Endothelial cell of umbilical vein (primary cell): ENCODE data around the gene RBPJ. TPM values are rescaled to one million over a fixed set of nuclear protein-coding genes. Genes with fewer than 3 reads are reported as not detected.

Source experiments
- BruUV-seq: library from RNA; stranded (reverse); fragments of 400-500 nt; replicated peaks from 2 replicates; lab custom pipeline; 2021; lab: Mats Ljungman, UMichigan
- CTCF ChIA-PET: fragments of 300-600, 350-600 bp; sonication (Branson Sonifier 250); formaldehyde crosslinking; loops from one replicate; lab custom pipeline; 2021; ENCODE audit warnings: antibody characterized with exemption, inconsistent platforms; lab: Charles Lee
- POLR2A ChIA-PET: fragments of 300-600, 350-600 bp; sonication (Branson Sonifier 250); formaldehyde crosslinking; loops from one replicate; lab custom pipeline; 2021; ENCODE audit warnings: antibody characterized with exemption, inconsistent platforms; lab: Charles Lee
- DNase-seq: peaks from one replicate; pipeline ENCODE4 v3.0.0-alpha.2; 2011; ENCODE audit warnings: low read depth, low spot score
- FAIRE-seq: peaks from 2 replicates; lab custom pipeline; 2011; peaks lifted over from hg19 to GRCh38; lab: Jason Lieb, UNC
- H2AFZ ChIP-seq: 2 replicates; pipeline ENCODE4 v1.6.0; 2012; ENCODE audit warnings: low read depth, low read length, control low read depth, inconsistent platforms
- H3K27ac ChIP-seq: 2 replicates; pipeline ENCODE4 v1.5.1; 2011; ENCODE audit warnings: low read depth, mild to moderate bottlenecking, control low read depth, low read length, moderate library complexity; ENCODE audit not compliant: insufficient read depth
- H3K27me3 ChIP-seq, 2 experiments: 2 replicates each; pipeline versions ENCODE4 v1.6.0 to v1.6.1; 2011; ENCODE audit warnings: low read length in 2 of 2, mixed read lengths in 1 of 2; ENCODE audit not compliant: control insufficient read depth in 2 of 2, insufficient read depth in 2 of 2
- H3K36me3 ChIP-seq, 2 experiments: 2 replicates in 1 of 2; 3 replicates in 1 of 2; pipeline ENCODE4 v1.5.1; 2011; ENCODE audit warnings: low read length in 2 of 2, mild to moderate bottlenecking in 1 of 2, moderate library complexity in 1 of 2; ENCODE audit not compliant: control insufficient read depth in 2 of 2, insufficient read depth in 2 of 2; ENCODE audit errors: extremely low read depth in 1 of 2
- H3K4me1 ChIP-seq: 3 replicates; pipeline ENCODE4 v1.5.1; 2011; ENCODE audit warnings: mild to moderate bottlenecking, low read length; ENCODE audit not compliant: control insufficient read depth, insufficient read depth; ENCODE audit errors: extremely low read depth
- H3K4me2 ChIP-seq: 2 replicates; pipeline ENCODE4 v1.6.1; 2011; ENCODE audit warnings: low read length, control low read depth, mixed read lengths; ENCODE audit not compliant: insufficient read depth
- H3K4me3 ChIP-seq, 3 experiments: fragments of 200-600 bp in 1 of 3; sonication (generic), shearing (Covaris generic) in 1 of 3; replicated peaks in 1 of 3; 2 replicates each; pipeline ENCODE4 v1.5.1; 2011 to 2016; ENCODE audit warnings: control low read depth in 3 of 3, low read length in 3 of 3, mild to moderate bottlenecking in 2 of 3, inconsistent platforms in 1 of 3, low read depth in 1 of 3, moderate library complexity in 1 of 3; ENCODE audit not compliant: insufficient read depth in 1 of 3
- H3K79me2 ChIP-seq: 2 replicates; pipeline ENCODE4 v1.6.0; 2012; ENCODE audit warnings: low read length, inconsistent platforms; ENCODE audit not compliant: control insufficient read depth, insufficient read depth
- H3K9ac ChIP-seq: replicated peaks from 2 replicates; pipeline ENCODE3; 2011; ENCODE audit warnings: low read length, control low read depth; ENCODE audit not compliant: insufficient read depth; ENCODE audit errors: extremely low read depth
- H3K9me1 ChIP-seq: replicated peaks from 3 replicates; pipeline ENCODE4 v1.6.0; 2011; ENCODE audit warnings: mild to moderate bottlenecking, low read length; ENCODE audit not compliant: control insufficient read depth, insufficient read depth; ENCODE audit errors: extremely low read depth
- H3K9me3 ChIP-seq: replicated peaks from 2 replicates; pipeline ENCODE4 v1.5.1; 2012; ENCODE audit warnings: low read length, inconsistent platforms; ENCODE audit not compliant: control insufficient read depth, insufficient read depth
- H4K20me1 ChIP-seq: replicated peaks from 2 replicates; pipeline ENCODE3; 2011; ENCODE audit warnings: mild to moderate bottlenecking, low read length; ENCODE audit not compliant: control insufficient read depth, insufficient read depth; ENCODE audit errors: extremely low read depth
- EZH2 ChIP-seq: IDR thresholded peaks from 2 replicates; pipeline ENCODE4 v1.6.1; 2012; ENCODE audit warnings: borderline replicate concordance, low read depth, mild to moderate bottlenecking, moderate library complexity, low read length, inconsistent platforms; ENCODE audit not compliant: severe bottlenecking
- FOS ChIP-seq: IDR thresholded peaks from 2 replicates; pipeline ENCODE4 v1.6.1; 2011; ENCODE audit warnings: mild to moderate bottlenecking, low read length, moderate library complexity, borderline replicate concordance; ENCODE audit not compliant: insufficient read depth
- GATA2 ChIP-seq: IDR thresholded peaks from 2 replicates; pipeline ENCODE4 v1.7.0; 2011; ENCODE audit warnings: low read depth, mild to moderate bottlenecking, moderate library complexity, mixed read lengths, low read length; ENCODE audit not compliant: insufficient read length, insufficient read depth
- JUN ChIP-seq: IDR thresholded peaks from 2 replicates; pipeline ENCODE4 v1.6.1; 2011; ENCODE audit warnings: borderline replicate concordance, low read depth; ENCODE audit not compliant: insufficient read length, insufficient read depth
- MYC ChIP-seq: IDR thresholded peaks from one replicate; pipeline ENCODE4 v1.6.1; 2011; ENCODE audit warnings: mild to moderate bottlenecking, low read depth, low read length
- POLR2A ChIP-seq: IDR thresholded peaks from 2 replicates; pipeline ENCODE4 v1.6.1; 2012; ENCODE audit warnings: low read depth, mild to moderate bottlenecking, control low read depth, low read length
- POLR2AphosphoS5 ChIP-seq: IDR thresholded peaks from 2 replicates; pipeline ENCODE4 v1.6.1; 2012; ENCODE audit warnings: low read depth, mild to moderate bottlenecking, control low read depth, low read length, moderate library complexity; ENCODE audit not compliant: insufficient read depth
- dilution Hi-C: fragments of 300-500 bp; cut with MboI; formaldehyde crosslinking; loops from one replicate; pipeline ENCODE4 v1.15.0; 2019; ENCODE audit warnings: low sequenced_read_pairs; ENCODE audit not compliant: extremely low pct_ligation_motif_present
- intact Hi-C: fragments of 100-400 bp; cut with micrococcal nuclease; formaldehyde crosslinking; loops from one replicate; pipeline ENCODE4 v1.10.0; 2022
- polyA plus RNA-seq, 4 experiments: library from polyadenylated mRNA; depleted of rRNA in 3 of 4; stranded (reverse) in 3 of 4; unstranded in 1 of 4; fragments of >200 nt; gene quantifications; 2 replicates each; pipeline versions ENCODE4 v1.2.1 to v1.2.3, GENCODE V29; 2011 to 2012; ENCODE audit warnings: missing spikeins in 1 of 4
- total RNA-seq: library from RNA; stranded (reverse); gene quantifications from 2 replicates; pipeline ENCODE4 v1.2.3, GENCODE V29; 2021
- TF ChIP-seq, protein P1 (sequence below): IDR thresholded peaks from 2 replicates; pipeline ENCODE4 v1.6.1; 2011; ENCODE audit not compliant: insufficient read depth, insufficient read length
- TF ChIP-seq, protein P2 (sequence below), 2 donors: IDR thresholded peaks; 1 replicate in 1 of 2; 2 replicates in 1 of 2; pipeline ENCODE4 v1.5.1; 2011; ENCODE audit warnings: low read length in 2 of 2, mild to moderate bottlenecking in 2 of 2, moderate library complexity in 2 of 2, control low read depth in 1 of 2, inconsistent platforms in 1 of 2, low read depth in 1 of 2; ENCODE audit not compliant: insufficient read depth in 1 of 2; ENCODE audit errors: extremely low read depth in 1 of 2

RBPJ gene
- total and polyA plus RNA-seq, 2 donors (not counting 3 experiments of a cell fraction or from before 2014, with no cell fraction given): 17.0 to 42.9 TPM

DNA sequence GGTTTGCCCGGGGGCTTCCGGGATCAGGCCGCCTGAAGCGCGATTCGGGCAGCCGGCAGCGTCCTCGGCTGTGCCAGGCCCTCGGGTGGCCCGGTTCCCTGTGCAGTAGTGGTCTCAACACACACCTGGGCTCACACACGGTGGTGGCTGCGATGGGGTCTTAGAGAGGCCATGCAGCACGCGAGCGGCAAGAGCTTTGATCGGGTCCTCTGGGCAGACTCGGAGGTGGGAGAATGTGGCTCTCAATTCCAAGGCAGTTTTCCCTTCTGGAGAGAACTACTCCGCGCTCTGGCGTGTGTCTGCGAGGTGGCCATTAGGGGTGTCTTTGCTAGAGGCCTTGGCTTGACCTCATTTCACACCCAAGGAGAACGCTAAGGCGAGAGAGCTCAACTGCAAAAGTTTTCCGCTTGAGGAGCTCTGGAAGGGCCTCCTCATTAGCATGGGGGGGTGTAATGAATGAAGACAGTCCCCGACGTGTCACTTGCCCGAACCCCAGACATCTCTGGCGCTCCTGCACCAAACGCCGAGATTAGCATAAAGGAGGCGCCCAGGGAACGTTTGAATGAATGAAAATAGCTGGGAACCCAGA is 771 bp upstream of the RBPJ start:
- ChIA-PET POLR2A (interaction anchor here (0.7 kb wide), 1 partner anchor 460 kb away, joined by 3 read pairs; no protein-coding TSS in a partner anchor), CTCF (interaction anchor here (0.7 to 2.9 kb wide), 5 partner anchors 8 to 365 kb away, joined by 4 to 15 read pairs (median 6); no protein-coding TSS in a partner anchor)
- peaks cover 23% of the 10 kb centered on the region for H3K4me1 ChIP-seq
- DNase-seq: no peak
- peak overlapping the region; percentile 96 for H3K4me2 ChIP-seq
- H2AFZ ChIP-seq: peak overlapping the region; percentile 100
- no peaks in the 10 kb centered on the region for H3K36me3 ChIP-seq
- H4K20me1 ChIP-seq: peaks cover 7% of the 10 kb centered on the region
- intact Hi-C loops (loop anchor here (1.0 to 5.0 kb wide), 7 partner anchors 237 to 541 kb away; partner anchors contain the start of genes SEL1L3, STIM2 and TBC1D19), dilution Hi-C loops (no loop called here)
- TF ChIP-seq, protein P1, sequence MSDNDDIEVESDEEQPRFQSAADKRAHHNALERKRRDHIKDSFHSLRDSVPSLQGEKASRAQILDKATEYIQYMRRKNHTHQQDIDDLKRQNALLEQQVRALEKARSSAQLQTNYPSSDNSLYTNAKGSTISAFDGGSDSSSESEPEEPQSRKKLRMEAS: no peak
- TF ChIP-seq POLR2AphosphoS5 (no peak), POLR2A (no peak), MYC (no peak), EZH2 (no peak), FOS (no peak), GATA2 (no peak), JUN (no peak)
- TF ChIP-seq, protein P2, sequence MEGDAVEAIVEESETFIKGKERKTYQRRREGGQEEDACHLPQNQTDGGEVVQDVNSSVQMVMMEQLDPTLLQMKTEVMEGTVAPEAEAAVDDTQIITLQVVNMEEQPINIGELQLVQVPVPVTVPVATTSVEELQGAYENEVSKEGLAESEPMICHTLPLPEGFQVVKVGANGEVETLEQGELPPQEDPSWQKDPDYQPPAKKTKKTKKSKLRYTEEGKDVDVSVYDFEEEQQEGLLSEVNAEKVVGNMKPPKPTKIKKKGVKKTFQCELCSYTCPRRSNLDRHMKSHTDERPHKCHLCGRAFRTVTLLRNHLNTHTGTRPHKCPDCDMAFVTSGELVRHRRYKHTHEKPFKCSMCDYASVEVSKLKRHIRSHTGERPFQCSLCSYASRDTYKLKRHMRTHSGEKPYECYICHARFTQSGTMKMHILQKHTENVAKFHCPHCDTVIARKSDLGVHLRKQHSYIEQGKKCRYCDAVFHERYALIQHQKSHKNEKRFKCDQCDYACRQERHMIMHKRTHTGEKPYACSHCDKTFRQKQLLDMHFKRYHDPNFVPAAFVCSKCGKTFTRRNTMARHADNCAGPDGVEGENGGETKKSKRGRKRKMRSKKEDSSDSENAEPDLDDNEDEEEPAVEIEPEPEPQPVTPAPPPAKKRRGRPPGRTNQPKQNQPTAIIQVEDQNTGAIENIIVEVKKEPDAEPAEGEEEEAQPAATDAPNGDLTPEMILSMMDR (IDR thresholded peaks at IDR 0.05; ENCODE audit: extremely low read depth in 1 of 2, insufficient read depth in 1 of 2, low read depth in 1 of 2, low read length in 2 of 2): no peak
- peak overlapping the region; percentile 96 for H3K9ac ChIP-seq
- H3K9me1 ChIP-seq: no peaks in the 10 kb centered on the region
- no TSS peak for BruUV-seq
- H3K79me2 ChIP-seq: peaks cover 38% of the 10 kb centered on the region
- H3K4me3 ChIP-seq: peak overlapping the region; percentile 76 to 84 (median 79)
- H3K27ac ChIP-seq: peak overlapping the region; percentile 80
- no peaks in the 10 kb centered on the region for H3K27me3 ChIP-seq
- no peak for FAIRE-seq
- H3K9me3 ChIP-seq: no peaks in the 10 kb centered on the region
